Astrocyte (in vitro differentiated cells and primary cell): ENCODE data around the gene ADSS1.

Experiments
- EZH2 ChIP-seq: IDR thresholded peaks from 2 replicates; pipeline ENCODE4 v1.6.1; 2012; ENCODE audit warnings: mild to moderate bottlenecking, low read length, inconsistent platforms; ENCODE audit not compliant: insufficient read depth
- TF ChIP-seq, protein P1 (sequence below): IDR thresholded peaks from 2 replicates; pipeline ENCODE4 v1.5.1; 2011; ENCODE audit warnings: low read depth, mild to moderate bottlenecking, inconsistent platforms, low read length, moderate library complexity; ENCODE audit not compliant: insufficient read depth

DNA sequence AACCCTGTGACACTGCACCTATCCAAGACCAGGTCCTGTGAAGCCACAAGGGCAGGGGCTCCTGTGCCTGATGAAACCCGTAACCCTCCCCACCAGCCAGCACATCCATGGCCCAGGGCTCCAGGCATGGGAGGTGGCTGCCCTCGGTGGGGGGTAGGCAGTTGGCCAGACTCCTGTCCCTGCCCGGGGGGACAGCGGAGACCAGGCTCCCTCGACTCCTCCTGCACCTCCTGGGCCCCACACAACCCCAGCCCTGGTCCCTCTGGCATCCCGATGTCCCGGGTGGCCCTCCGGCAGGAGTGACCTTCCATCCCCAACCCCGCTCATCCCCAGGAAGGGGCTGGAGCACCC lies 60.2 kb downstream of the ADSS1 start:
- no peak for TF ChIP-seq EZH2
- TF ChIP-seq, protein P1, sequence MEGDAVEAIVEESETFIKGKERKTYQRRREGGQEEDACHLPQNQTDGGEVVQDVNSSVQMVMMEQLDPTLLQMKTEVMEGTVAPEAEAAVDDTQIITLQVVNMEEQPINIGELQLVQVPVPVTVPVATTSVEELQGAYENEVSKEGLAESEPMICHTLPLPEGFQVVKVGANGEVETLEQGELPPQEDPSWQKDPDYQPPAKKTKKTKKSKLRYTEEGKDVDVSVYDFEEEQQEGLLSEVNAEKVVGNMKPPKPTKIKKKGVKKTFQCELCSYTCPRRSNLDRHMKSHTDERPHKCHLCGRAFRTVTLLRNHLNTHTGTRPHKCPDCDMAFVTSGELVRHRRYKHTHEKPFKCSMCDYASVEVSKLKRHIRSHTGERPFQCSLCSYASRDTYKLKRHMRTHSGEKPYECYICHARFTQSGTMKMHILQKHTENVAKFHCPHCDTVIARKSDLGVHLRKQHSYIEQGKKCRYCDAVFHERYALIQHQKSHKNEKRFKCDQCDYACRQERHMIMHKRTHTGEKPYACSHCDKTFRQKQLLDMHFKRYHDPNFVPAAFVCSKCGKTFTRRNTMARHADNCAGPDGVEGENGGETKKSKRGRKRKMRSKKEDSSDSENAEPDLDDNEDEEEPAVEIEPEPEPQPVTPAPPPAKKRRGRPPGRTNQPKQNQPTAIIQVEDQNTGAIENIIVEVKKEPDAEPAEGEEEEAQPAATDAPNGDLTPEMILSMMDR: no peak
